GM23338 (cell line): Measurements from ENCODE around the gene FOXA1. TPM values are rescaled to one million over a fixed set of nuclear protein-coding genes. Genes with fewer than 3 reads are reported as not detected.

Experiments
- ATAC-seq: fragments of 200-7000 bp; cut with Tn5 transposase; 3 replicates; pipeline ENCODE4 v1.9.1; 2020
- DNase-seq: peaks from one replicate; pipeline ENCODE4 v3.0.0-alpha.2; 2015; ENCODE audit warnings: low spot score
- H2AFZ ChIP-seq: fragments of 200-600 bp; sonication (generic); 2 replicates; pipeline ENCODE4 v1.8.0; 2016; ENCODE audit warnings: antibody characterized with exemption, mild to moderate bottlenecking, moderate library complexity
- H3F3A ChIP-seq: fragments of 200-600 bp; sonication (generic); replicated peaks from 2 replicates; pipeline ENCODE4 v1.8.0; 2017; ENCODE audit warnings: antibody characterized with exemption, mixed run types, low read depth
- H3K27ac ChIP-seq: fragments of 200-600 bp; sonication (generic); 2 replicates; pipeline ENCODE4 v1.6.1; 2016; ENCODE audit warnings: low read depth
- H3K27me3 ChIP-seq: fragments of 200-600 bp; sonication (generic); 2 replicates; pipeline ENCODE4 v1.8.0; 2016; ENCODE audit warnings: mild to moderate bottlenecking, mixed run types, moderate library complexity; ENCODE audit not compliant: insufficient read depth
- H3K36me3 ChIP-seq: fragments of 200-600 bp; sonication (generic); 2 replicates; pipeline ENCODE4 v1.8.0; 2016; ENCODE audit warnings: mild to moderate bottlenecking; ENCODE audit not compliant: insufficient read depth
- H3K4me1 ChIP-seq: fragments of 200-600 bp; sonication (generic); 2 replicates; pipeline ENCODE4 v1.8.0; 2016; ENCODE audit warnings: mild to moderate bottlenecking, moderate library complexity; ENCODE audit not compliant: insufficient read depth
- H3K4me2 ChIP-seq: fragments of 200-600 bp; sonication (generic); 2 replicates; pipeline ENCODE4 v1.7.1; 2017; ENCODE audit warnings: mixed run types
- H3K4me3 ChIP-seq: fragments of 200-600 bp; sonication (generic); 2 replicates; pipeline ENCODE4 v1.6.1; 2016; ENCODE audit warnings: mixed run types
- H3K79me2 ChIP-seq: fragments of 200-600 bp; sonication (generic); replicated peaks from 2 replicates; pipeline ENCODE4 v1.8.0; 2017; ENCODE audit warnings: mild to moderate bottlenecking; ENCODE audit not compliant: insufficient read depth
- H3K9me2 ChIP-seq: fragments of 200-600 bp; sonication (generic); 2 replicates; pipeline ENCODE4 v1.8.0; 2017; ENCODE audit not compliant: insufficient read depth
- H4K20me1 ChIP-seq: fragments of 200-600 bp; sonication (generic); replicated peaks from 2 replicates; pipeline ENCODE4 v1.8.0; 2017; ENCODE audit warnings: mild to moderate bottlenecking; ENCODE audit not compliant: insufficient read depth
- H3K27ac Mint-ChIP-seq: 2 replicates; pipeline ENCODE4 v1.8.0; 2020; ENCODE audit warnings: inconsistent platforms, mild to moderate bottlenecking, moderate library complexity, mixed read lengths
- H3K27me3 Mint-ChIP-seq: 3 replicates; pipeline ENCODE4 v1.8.0; 2022; ENCODE audit warnings: low read depth, mild to moderate bottlenecking, moderate library complexity, mixed read lengths, inconsistent platforms; ENCODE audit not compliant: insufficient read depth, poor library complexity
- H3K36me3 Mint-ChIP-seq: 3 replicates; pipeline ENCODE4 v1.8.0; 2021; ENCODE audit warnings: low read depth, mild to moderate bottlenecking, inconsistent platforms, moderate library complexity, mixed read lengths
- H3K4me1 Mint-ChIP-seq: 3 replicates; pipeline ENCODE4 v1.8.0; 2020; ENCODE audit warnings: mild to moderate bottlenecking, inconsistent platforms, mixed read lengths
- H3K4me3 Mint-ChIP-seq: 3 replicates; pipeline ENCODE4 v1.8.0; 2021; ENCODE audit warnings: moderate library complexity, mild to moderate bottlenecking, inconsistent platforms, mixed read lengths
- H3K9me3 Mint-ChIP-seq: 3 replicates; pipeline ENCODE4 v1.8.0; 2020; ENCODE audit warnings: moderate library complexity, mild to moderate bottlenecking, inconsistent platforms, mixed read lengths
- CREB1 ChIP-seq: fragments of 250-450 bp; sonication (Bioruptor Pico); IDR thresholded peaks from 2 replicates; pipeline ENCODE4 v1.5.0; 2020; ENCODE audit warnings: low read depth, mild to moderate bottlenecking, moderate library complexity
- EZH2 ChIP-seq: fragments of 200-600 bp; sonication (generic); IDR thresholded peaks from one replicate; pipeline ENCODE4 v1.8.0; 2017; ENCODE audit warnings: antibody characterized with exemption, mild to moderate bottlenecking, low read depth; ENCODE audit not compliant: unreplicated experiment
- EZH2phosphoT487 ChIP-seq: fragments of 200-600 bp; sonication (generic); IDR thresholded peaks from one replicate; pipeline ENCODE4 v1.8.1; 2018; ENCODE audit warnings: antibody characterized with exemption; ENCODE audit not compliant: unreplicated experiment
- NANOG ChIP-seq: IDR thresholded peaks from 2 replicates; pipeline ENCODE4 v1.6.1; 2016; ENCODE audit warnings: antibody characterized with exemption, borderline replicate concordance
- POLR2AphosphoS5 ChIP-seq: IDR thresholded peaks from 2 replicates; pipeline ENCODE4 v1.6.1; 2016; ENCODE audit warnings: antibody characterized with exemption, low read depth
- STAT1 ChIP-seq: IDR thresholded peaks from one replicate; pipeline ENCODE4 v1.6.1; 2016; ENCODE audit warnings: antibody characterized with exemption; ENCODE audit not compliant: unreplicated experiment
- ZNF114 ChIP-seq: fragments of 250-450 bp; sonication (Bioruptor Pico); IDR thresholded peaks from 2 replicates; pipeline ENCODE4 v1.5.0; 2020; ENCODE audit warnings: mild to moderate bottlenecking, moderate library complexity
- ZNF331 ChIP-seq: fragments of 250-450 bp; sonication (Bioruptor Pico); IDR thresholded peaks from 2 replicates; pipeline ENCODE4 v1.5.0; 2020; ENCODE audit warnings: low read depth, mild to moderate bottlenecking, moderate library complexity
- polyA plus RNA-seq: library from polyadenylated mRNA; unstranded; fragments of >200 nt; fragmentation: Nextera tagmentation; extraction: Ambion mirVana; gene quantifications from 2 replicates; pipeline ENCODE4 v1.2.1, GENCODE V29; 2016
- total RNA-seq: library from RNA; depleted of rRNA; stranded (reverse); fragments of >200 nt; shearing (Covaris generic); gene quantifications from 2 replicates; pipeline ENCODE4 v1.2.3, GENCODE V29; 2014
- TF ChIP-seq, protein P1 (sequence below): IDR thresholded peaks from one replicate; pipeline ENCODE4 v1.6.1; 2018; ENCODE audit warnings: antibody characterized with exemption; ENCODE audit not compliant: unreplicated experiment
- TF ChIP-seq, protein P2 (sequence below), 2 experiments: fragments of 200-600 bp in 1 of 2; sonication (generic) in 1 of 2; conservative IDR thresholded peaks; 2 replicates each; pipeline versions ENCODE4 v1.5.1 to v1.6.1; 2016 to 2017; ENCODE audit warnings: antibody characterized with exemption in 2 of 2, low read depth in 2 of 2, mild to moderate bottlenecking in 2 of 2, moderate library complexity in 1 of 2
- TF ChIP-seq, protein P3 (sequence below): fragments of 250-450 bp; sonication (Bioruptor Pico); IDR thresholded peaks from 2 replicates; pipeline ENCODE4 v1.5.0; 2020; ENCODE audit warnings: mild to moderate bottlenecking, moderate library complexity

FOXA1 gene
- total and polyA plus RNA-seq, 2 experiments from 2014 or later: not detected

DNA sequence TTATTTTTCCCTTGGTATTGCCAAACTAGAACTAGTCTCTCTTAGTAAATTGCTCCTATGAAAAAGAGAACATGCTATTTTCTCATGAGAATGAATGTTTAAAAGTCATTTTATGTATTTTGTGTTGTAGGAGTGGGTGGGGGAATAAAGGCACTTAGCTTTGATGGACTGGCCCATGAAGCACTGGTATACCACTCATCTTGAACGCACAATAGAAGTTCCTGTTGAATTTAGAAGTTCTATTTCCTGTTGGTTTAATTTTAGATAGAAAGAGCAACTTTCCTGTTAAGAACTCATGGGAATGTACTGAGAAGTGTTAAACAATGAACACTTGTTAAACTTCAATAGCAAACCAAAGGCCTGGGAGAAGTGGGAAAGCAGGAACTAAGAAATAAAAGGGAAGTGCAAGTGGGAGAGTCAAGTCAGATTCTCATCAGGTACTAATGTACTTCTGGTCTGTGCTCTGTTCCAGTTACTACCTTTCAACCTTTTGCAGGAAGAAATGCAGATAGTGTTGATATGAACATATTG is 23.5 kb upstream of the FOXA1 start:
- peaks cover 35% of the 10 kb centered on the region for H3K9me3 Mint-ChIP-seq
- no peak for ATAC-seq

DNA sequence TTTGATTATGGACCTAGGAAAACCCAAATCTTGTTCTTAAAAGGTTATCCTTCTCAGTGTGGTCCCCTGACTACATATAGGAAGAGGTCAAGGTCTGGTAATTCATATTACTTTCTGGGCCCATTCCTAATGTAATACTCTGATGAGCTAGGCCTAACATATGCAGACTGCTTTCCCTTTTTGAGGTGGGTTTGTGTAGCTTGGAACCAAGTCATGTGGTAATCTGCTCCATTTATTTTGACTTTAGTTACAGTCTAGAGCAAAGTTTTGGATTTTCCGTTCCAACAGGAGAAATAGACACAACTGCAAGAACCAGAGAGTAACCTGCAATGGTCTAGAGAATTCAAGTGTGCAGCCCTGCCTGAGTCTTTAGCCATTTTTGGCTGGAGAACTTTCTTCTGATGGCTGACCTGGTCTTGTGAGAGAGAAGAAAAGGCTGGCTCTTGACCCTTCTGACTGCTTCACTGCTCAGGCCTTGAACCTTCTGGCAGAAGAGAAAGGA is 22.9 kb upstream of the FOXA1 start:
- peaks cover 39% of the 10 kb centered on the region for H3K9me3 Mint-ChIP-seq
- H3K27me3 ChIP-seq: peaks cover 54% of the 10 kb centered on the region
- no peak overlapping the region for H3K4me3 ChIP-seq
- no peak overlapping the region for H2AFZ ChIP-seq
- no peaks in the 10 kb centered on the region for H3K79me2 ChIP-seq
- peaks cover 23% of the 10 kb centered on the region for H3K27me3 Mint-ChIP-seq
- ATAC-seq: no peak
- peaks cover 17% of the 10 kb centered on the region for H3K36me3 ChIP-seq
- no peak overlapping the region for H3K4me2 ChIP-seq
- DNase-seq: no peak
- no peaks in the 10 kb centered on the region for H3K9me2 ChIP-seq
- H3K27ac Mint-ChIP-seq: no peak overlapping the region
- H3K27ac ChIP-seq: no peak overlapping the region
- no peak overlapping the region for H3K4me3 Mint-ChIP-seq
- H3K4me1 ChIP-seq: no peaks in the 10 kb centered on the region
- peaks cover 19% of the 10 kb centered on the region for H3K36me3 Mint-ChIP-seq
- H3F3A ChIP-seq: no peaks in the 10 kb centered on the region
- no peaks in the 10 kb centered on the region for H4K20me1 ChIP-seq
- H3K4me1 Mint-ChIP-seq: no peaks in the 10 kb centered on the region
- TF ChIP-seq CREB1 (CRISPR knock-in tag) (no peak), EZH2phosphoT487 (no peak), ZNF114 (CRISPR knock-in tag) (no peak), ZNF331 (no peak), POLR2AphosphoS5 (no peak), EZH2 (no peak), NANOG (no peak)
- TF ChIP-seq, protein P1, sequence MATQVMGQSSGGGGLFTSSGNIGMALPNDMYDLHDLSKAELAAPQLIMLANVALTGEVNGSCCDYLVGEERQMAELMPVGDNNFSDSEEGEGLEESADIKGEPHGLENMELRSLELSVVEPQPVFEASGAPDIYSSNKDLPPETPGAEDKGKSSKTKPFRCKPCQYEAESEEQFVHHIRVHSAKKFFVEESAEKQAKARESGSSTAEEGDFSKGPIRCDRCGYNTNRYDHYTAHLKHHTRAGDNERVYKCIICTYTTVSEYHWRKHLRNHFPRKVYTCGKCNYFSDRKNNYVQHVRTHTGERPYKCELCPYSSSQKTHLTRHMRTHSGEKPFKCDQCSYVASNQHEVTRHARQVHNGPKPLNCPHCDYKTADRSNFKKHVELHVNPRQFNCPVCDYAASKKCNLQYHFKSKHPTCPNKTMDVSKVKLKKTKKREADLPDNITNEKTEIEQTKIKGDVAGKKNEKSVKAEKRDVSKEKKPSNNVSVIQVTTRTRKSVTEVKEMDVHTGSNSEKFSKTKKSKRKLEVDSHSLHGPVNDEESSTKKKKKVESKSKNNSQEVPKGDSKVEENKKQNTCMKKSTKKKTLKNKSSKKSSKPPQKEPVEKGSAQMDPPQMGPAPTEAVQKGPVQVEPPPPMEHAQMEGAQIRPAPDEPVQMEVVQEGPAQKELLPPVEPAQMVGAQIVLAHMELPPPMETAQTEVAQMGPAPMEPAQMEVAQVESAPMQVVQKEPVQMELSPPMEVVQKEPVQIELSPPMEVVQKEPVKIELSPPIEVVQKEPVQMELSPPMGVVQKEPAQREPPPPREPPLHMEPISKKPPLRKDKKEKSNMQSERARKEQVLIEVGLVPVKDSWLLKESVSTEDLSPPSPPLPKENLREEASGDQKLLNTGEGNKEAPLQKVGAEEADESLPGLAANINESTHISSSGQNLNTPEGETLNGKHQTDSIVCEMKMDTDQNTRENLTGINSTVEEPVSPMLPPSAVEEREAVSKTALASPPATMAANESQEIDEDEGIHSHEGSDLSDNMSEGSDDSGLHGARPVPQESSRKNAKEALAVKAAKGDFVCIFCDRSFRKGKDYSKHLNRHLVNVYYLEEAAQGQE: no peak
- TF ChIP-seq, protein P2, sequence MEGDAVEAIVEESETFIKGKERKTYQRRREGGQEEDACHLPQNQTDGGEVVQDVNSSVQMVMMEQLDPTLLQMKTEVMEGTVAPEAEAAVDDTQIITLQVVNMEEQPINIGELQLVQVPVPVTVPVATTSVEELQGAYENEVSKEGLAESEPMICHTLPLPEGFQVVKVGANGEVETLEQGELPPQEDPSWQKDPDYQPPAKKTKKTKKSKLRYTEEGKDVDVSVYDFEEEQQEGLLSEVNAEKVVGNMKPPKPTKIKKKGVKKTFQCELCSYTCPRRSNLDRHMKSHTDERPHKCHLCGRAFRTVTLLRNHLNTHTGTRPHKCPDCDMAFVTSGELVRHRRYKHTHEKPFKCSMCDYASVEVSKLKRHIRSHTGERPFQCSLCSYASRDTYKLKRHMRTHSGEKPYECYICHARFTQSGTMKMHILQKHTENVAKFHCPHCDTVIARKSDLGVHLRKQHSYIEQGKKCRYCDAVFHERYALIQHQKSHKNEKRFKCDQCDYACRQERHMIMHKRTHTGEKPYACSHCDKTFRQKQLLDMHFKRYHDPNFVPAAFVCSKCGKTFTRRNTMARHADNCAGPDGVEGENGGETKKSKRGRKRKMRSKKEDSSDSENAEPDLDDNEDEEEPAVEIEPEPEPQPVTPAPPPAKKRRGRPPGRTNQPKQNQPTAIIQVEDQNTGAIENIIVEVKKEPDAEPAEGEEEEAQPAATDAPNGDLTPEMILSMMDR (conservative IDR thresholded peaks at IDR 0.05; ENCODE audit: low read depth in 2 of 2): no peak
- TF ChIP-seq, protein P3, sequence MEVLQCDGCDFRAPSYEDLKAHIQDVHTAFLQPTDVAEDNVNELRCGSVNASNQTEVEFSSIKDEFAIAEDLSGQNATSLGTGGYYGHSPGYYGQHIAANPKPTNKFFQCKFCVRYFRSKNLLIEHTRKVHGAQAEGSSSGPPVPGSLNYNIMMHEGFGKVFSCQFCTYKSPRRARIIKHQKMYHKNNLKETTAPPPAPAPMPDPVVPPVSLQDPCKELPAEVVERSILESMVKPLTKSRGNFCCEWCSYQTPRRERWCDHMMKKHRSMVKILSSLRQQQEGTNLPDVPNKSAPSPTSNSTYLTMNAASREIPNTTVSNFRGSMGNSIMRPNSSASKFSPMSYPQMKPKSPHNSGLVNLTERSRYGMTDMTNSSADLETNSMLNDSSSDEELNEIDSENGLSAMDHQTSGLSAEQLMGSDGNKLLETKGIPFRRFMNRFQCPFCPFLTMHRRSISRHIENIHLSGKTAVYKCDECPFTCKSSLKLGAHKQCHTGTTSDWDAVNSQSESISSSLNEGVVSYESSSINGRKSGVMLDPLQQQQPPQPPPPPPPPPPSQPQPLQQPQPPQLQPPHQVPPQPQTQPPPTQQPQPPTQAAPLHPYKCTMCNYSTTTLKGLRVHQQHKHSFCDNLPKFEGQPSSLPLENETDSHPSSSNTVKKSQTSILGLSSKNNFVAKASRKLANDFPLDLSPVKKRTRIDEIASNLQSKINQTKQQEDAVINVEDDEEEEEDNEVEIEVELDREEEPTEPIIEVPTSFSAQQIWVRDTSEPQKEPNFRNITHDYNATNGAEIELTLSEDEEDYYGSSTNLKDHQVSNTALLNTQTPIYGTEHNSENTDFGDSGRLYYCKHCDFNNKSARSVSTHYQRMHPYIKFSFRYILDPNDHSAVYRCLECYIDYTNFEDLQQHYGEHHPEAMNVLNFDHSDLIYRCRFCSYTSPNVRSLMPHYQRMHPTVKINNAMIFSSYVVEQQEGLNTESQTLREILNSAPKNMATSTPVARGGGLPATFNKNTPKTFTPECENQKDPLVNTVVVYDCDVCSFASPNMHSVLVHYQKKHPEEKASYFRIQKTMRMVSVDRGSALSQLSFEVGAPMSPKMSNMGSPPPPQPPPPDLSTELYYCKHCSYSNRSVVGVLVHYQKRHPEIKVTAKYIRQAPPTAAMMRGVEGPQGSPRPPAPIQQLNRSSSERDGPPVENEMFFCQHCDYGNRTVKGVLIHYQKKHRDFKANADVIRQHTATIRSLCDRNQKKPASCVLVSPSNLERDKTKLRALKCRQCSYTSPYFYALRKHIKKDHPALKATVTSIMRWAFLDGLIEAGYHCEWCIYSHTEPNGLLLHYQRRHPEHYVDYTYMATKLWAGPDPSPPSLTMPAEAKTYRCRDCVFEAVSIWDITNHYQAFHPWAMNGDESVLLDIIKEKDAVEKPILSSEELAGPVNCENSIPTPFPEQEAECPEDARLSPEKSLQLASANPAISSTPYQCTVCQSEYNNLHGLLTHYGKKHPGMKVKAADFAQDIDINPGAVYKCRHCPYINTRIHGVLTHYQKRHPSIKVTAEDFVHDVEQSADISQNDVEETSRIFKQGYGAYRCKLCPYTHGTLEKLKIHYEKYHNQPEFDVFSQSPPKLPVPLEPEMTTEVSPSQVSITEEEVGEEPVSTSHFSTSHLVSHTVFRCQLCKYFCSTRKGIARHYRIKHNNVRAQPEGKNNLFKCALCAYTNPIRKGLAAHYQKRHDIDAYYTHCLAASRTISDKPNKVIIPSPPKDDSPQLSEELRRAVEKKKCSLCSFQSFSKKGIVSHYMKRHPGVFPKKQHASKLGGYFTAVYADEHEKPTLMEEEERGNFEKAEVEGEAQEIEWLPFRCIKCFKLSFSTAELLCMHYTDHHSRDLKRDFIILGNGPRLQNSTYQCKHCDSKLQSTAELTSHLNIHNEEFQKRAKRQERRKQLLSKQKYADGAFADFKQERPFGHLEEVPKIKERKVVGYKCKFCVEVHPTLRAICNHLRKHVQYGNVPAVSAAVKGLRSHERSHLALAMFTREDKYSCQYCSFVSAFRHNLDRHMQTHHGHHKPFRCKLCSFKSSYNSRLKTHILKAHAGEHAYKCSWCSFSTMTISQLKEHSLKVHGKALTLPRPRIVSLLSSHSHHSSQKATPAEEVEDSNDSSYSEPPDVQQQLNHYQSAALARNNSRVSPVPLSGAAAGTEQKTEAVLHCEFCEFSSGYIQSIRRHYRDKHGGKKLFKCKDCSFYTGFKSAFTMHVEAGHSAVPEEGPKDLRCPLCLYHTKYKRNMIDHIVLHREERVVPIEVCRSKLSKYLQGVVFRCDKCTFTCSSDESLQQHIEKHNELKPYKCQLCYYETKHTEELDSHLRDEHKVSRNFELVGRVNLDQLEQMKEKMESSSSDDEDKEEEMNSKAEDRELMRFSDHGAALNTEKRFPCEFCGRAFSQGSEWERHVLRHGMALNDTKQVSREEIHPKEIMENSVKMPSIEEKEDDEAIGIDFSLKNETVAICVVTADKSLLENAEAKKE: no peak

More for the DNA sequence above, 23.5 kb upstream of the FOXA1 start:
- Mint-ChIP-seq H3K27ac (no peak overlapping the region), H3K36me3 (peaks cover 19% of the 10 kb centered on the region), H3K4me3 (no peak overlapping the region), H3K4me1 (no peaks in the 10 kb centered on the region), H3K27me3 (peaks cover 29% of the 10 kb centered on the region)
- Histone ChIP-seq H4K20me1 (no peaks in the 10 kb centered on the region), H3F3A (no peaks in the 10 kb centered on the region), H2AFZ (no peak overlapping the region), H3K4me1 (no peaks in the 10 kb centered on the region), H3K27me3 (peaks cover 55% of the 10 kb centered on the region), H3K27ac (no peak overlapping the region), H3K79me2 (no peaks in the 10 kb centered on the region), H3K4me2 (no peak overlapping the region), H3K4me3 (no peak overlapping the region), H3K36me3 (peaks cover 17% of the 10 kb centered on the region), H3K9me2 (no peaks in the 10 kb centered on the region)
- DNase-seq: no peak
- TF ChIP-seq STAT1: no peak
